Embryonic facial prominence (tissue), 1 donor: Measurements from ENCODE around the gene PSMA8.
"Not testable (repeated sequence)": the region's sequence is repeated elsewhere in the genome, so short reads cannot be mapped to it uniquely, and the experiment has no call there.

Experiments used
- DNase-seq: peaks from one replicate; pipeline ENCODE4 v3.0.0-alpha.2; 2016; ENCODE audit errors: extremely low spot score

Gene PSMA8

GRCh38 chr18:26133652-26134051, at the start of gene PSMA8:
TSS of gene PSMA8 (plus strand) at chr18:26133869. CDS start at chr18:26133966, 97 bp downstream.
- DNase-seq = no peak

- DNase-seq = no peak
Measured at GRCh38 chr18:26085056-26085455, 48.6 kb upstream of the PSMA8 start.

GRCh38 chr18:26086959-26087358, 46.7 kb upstream of the PSMA8 start:
- DNase-seq = no peak

- no peak for DNase-seq
Measured at GRCh38 chr18:26088487-26088886, 45.2 kb upstream of the PSMA8 start.

GRCh38 chr18:26089293-26090129, 44.2 kb upstream of the PSMA8 start:
- peak; percentile 9 for DNase-seq

- peak; percentile 80 for DNase-seq
Measured at GRCh38 chr18:26090130-26091046, 43.3 kb upstream of the PSMA8 start, which contains the start of gene SS18. TSS of gene SS18 (minus strand) at chr18:26090613. CDS start at chr18:26090569, 44 bp downstream.

- no peak for DNase-seq
Measured at GRCh38 chr18:26091047-26091630, 42.5 kb upstream of the PSMA8 start.

- DNase-seq = no peak
Measured at GRCh38 chr18:26096852-26097251, 36.8 kb upstream of the PSMA8 start.

- no peak for DNase-seq
Measured at GRCh38 chr18:26097563-26097962, 36.1 kb upstream of the PSMA8 start.

GRCh38 chr18:26103579-26103978, 30.1 kb upstream of the PSMA8 start:
- DNase-seq = no peak

GRCh38 chr18:26104035-26104434, 29.6 kb upstream of the PSMA8 start:
- DNase-seq = no peak

GRCh38 chr18:26119246-26119645, 14.4 kb upstream of the PSMA8 start:
- DNase-seq = no peak

GRCh38 chr18:26121476-26121875, 12.2 kb upstream of the PSMA8 start:
- DNase-seq = no peak

GRCh38 chr18:26121994-26122393, 11.7 kb upstream of the PSMA8 start:
- not testable (repeated sequence) for DNase-seq

- no peak for DNase-seq
Measured at GRCh38 chr18:26127786-26128185, 5.9 kb upstream of the PSMA8 start.

GRCh38 chr18:26128192-26128591, 5.5 kb upstream of the PSMA8 start:
- not testable (repeated sequence) for DNase-seq

GRCh38 chr18:26134107-26134506, 438 bp downstream of the PSMA8 start:
- no peak for DNase-seq

GRCh38 chr18:26135548-26135947, 1.9 kb downstream of the PSMA8 start:
- no peak for DNase-seq

- DNase-seq = no peak
Measured at GRCh38 chr18:26157326-26157725, 23.7 kb downstream of the PSMA8 start.

- DNase-seq = no peak
Measured at GRCh38 chr18:26159353-26159752, 25.7 kb downstream of the PSMA8 start.

GRCh38 chr18:26164571-26164970, 30.9 kb downstream of the PSMA8 start:
- DNase-seq = no peak

- DNase-seq = not testable (repeated sequence)
Measured at GRCh38 chr18:26167592-26167991, 33.9 kb downstream of the PSMA8 start.
